PC-9 (cell line): ENCODE results near the gene UBASH3A. TPM values are rescaled to one million over a fixed set of nuclear protein-coding genes. Genes with fewer than 3 reads are reported as not detected.

Experiments used
- BruUV-seq: library from RNA; stranded (reverse); fragments of 400-500 nt; replicated peaks from 2 replicates; lab custom pipeline; 2021; lab: Mats Ljungman, UMichigan
- CTCF ChIA-PET: fragments of 300-600 bp; sonication (Branson Sonifier 250); formaldehyde crosslinking; loops from one replicate; lab custom pipeline; 2022; ENCODE audit warnings: antibody characterized with exemption; lab: Charles Lee
- POLR2A ChIA-PET: fragments of 300-600 bp; sonication (Branson Sonifier 250); formaldehyde crosslinking; loops from one replicate; lab custom pipeline; 2022; ENCODE audit warnings: antibody characterized with exemption; ENCODE audit not compliant: unreplicated experiment; lab: Charles Lee
- DNase-seq, 2 experiments: peaks; one replicate each; pipeline versions ENCODE4 v3.0.0 to v3.0.0-alpha.2; 2015 to 2022; ENCODE audit warnings: mixed read lengths in 1 of 2
- H2AFZ ChIP-seq: fragments of 200-600 bp; sonication (generic); 2 replicates; pipeline ENCODE4 v1.8.1; 2017; ENCODE audit warnings: antibody characterized with exemption
- H3F3A ChIP-seq: fragments of 200-600 bp; sonication (generic); 2 replicates; pipeline ENCODE4 v1.8.1; 2017; ENCODE audit warnings: antibody characterized with exemption, mild to moderate bottlenecking, low read depth; ENCODE audit not compliant: insufficient read depth
- H3K27ac ChIP-seq: fragments of 200-600 bp; sonication (generic); 2 replicates; pipeline ENCODE4 v1.6.1; 2016; ENCODE audit warnings: mixed run types
- H3K27me3 ChIP-seq: fragments of 200-600 bp; sonication (generic); 2 replicates; pipeline ENCODE4 v1.6.1; 2016; ENCODE audit warnings: low read depth, mixed run types; ENCODE audit not compliant: insufficient read depth
- H3K36me3 ChIP-seq: fragments of 200-600 bp; sonication (generic); 2 replicates; pipeline ENCODE4 v1.6.1; 2016; ENCODE audit warnings: low read depth, mixed run types
- H3K4me1 ChIP-seq: fragments of 200-600 bp; sonication (generic); replicated peaks from 2 replicates; pipeline ENCODE4 v1.6.1; 2016; ENCODE audit warnings: mixed run types; ENCODE audit not compliant: insufficient read depth
- H3K4me2 ChIP-seq: fragments of 200-600 bp; sonication (generic); 2 replicates; pipeline ENCODE4 v1.6.1; 2017; ENCODE audit warnings: mixed run types
- H3K4me3 ChIP-seq: fragments of 200-600 bp; sonication (generic); 2 replicates; pipeline ENCODE4 v1.6.1; 2016; ENCODE audit warnings: mixed run types
- H3K79me2 ChIP-seq: fragments of 200-600 bp; sonication (generic); 2 replicates; pipeline ENCODE4 v1.6.1; 2017; ENCODE audit warnings: low read depth, mixed run types
- H3K9me2 ChIP-seq: fragments of 200-600 bp; sonication (generic); 2 replicates; pipeline ENCODE4 v1.8.1; 2017; ENCODE audit warnings: mild to moderate bottlenecking; ENCODE audit not compliant: insufficient read depth
- H3K9me3 ChIP-seq: fragments of 200-600 bp; sonication (generic); 2 replicates; pipeline ENCODE4 v1.8.1; 2016; ENCODE audit warnings: low read depth; ENCODE audit not compliant: insufficient read depth
- H4K20me1 ChIP-seq: fragments of 200-600 bp; sonication (generic); 2 replicates; pipeline ENCODE4 v1.8.1; 2017; ENCODE audit not compliant: insufficient read depth
- CTCF ChIP-seq: fragments of 200-600 bp; sonication (generic); conservative IDR thresholded peaks from 2 replicates; pipeline ENCODE4 v1.6.1; 2017; ENCODE audit warnings: mixed run types, antibody characterized with exemption, mild to moderate bottlenecking, moderate library complexity
- EZH2 ChIP-seq: fragments of 200-600 bp; sonication (generic); IDR thresholded peaks from 2 replicates; pipeline ENCODE4 v1.8.0; 2017; ENCODE audit warnings: antibody characterized with exemption, low read depth
- intact Hi-C: fragments of 100-400 bp; cut with micrococcal nuclease; formaldehyde crosslinking; loops from one replicate; pipeline ENCODE4 v1.10.0; 2022; ENCODE audit not compliant: unreplicated experiment
- total RNA-seq: library from RNA; stranded (reverse); gene quantifications from 2 replicates; pipeline ENCODE4 v1.2.3, GENCODE V29; 2021

Gene UBASH3A
- total RNA-seq, 1 experiment from 2014 or later: not detected

GRCh38 chr21:42472521-42472920 lies 68.8 kb downstream of the UBASH3A start:
- Histone ChIP-seq H3K27me3 (no peaks in the 10 kb centered on the region), H3K9me2 (no peaks in the 10 kb centered on the region), H3K4me3 (no peak overlapping the region), H3F3A (peaks cover 41% of the 10 kb centered on the region), H3K4me1 (peaks cover 49% of the 10 kb centered on the region), H3K4me2 (no peak overlapping the region), H3K36me3 (no peaks in the 10 kb centered on the region), H3K79me2 (no peaks in the 10 kb centered on the region), H3K27ac (no peak overlapping the region), H3K9me3 (no peaks in the 10 kb centered on the region), H2AFZ (no peak overlapping the region), H4K20me1 (no peaks in the 10 kb centered on the region)
- TF ChIP-seq CTCF (no peak), EZH2 (no peak)
- no peak for DNase-seq
- POLR2A ChIA-PET: no interaction called here
- intact Hi-C loops: no loop called here
- CTCF ChIA-PET: no interaction called here
- no TSS peak for BruUV-seq

GRCh38 chr21:42473498-42474042 lies 69.9 kb downstream of the UBASH3A start:
- Histone ChIP-seq H3F3A (peaks cover 31% of the 10 kb centered on the region), H4K20me1 (no peaks in the 10 kb centered on the region), H3K4me3 (no peak overlapping the region), H3K9me2 (no peaks in the 10 kb centered on the region), H2AFZ (no peak overlapping the region), H3K4me2 (peak overlapping the region; percentile 69), H3K36me3 (no peaks in the 10 kb centered on the region), H3K4me1 (peaks cover 38% of the 10 kb centered on the region), H3K27me3 (no peaks in the 10 kb centered on the region), H3K9me3 (no peaks in the 10 kb centered on the region), H3K27ac (peak overlapping the region; percentile 79), H3K79me2 (no peaks in the 10 kb centered on the region)
- POLR2A ChIA-PET: interaction anchor here (0.9 kb wide), 1 partner anchor 23 kb away, joined by 4 read pairs; no protein-coding TSS in a partner anchor
- CTCF ChIA-PET: no interaction called here
- intact Hi-C loops: loop anchor here (2.0 kb wide), 2 partner anchors 23 to 45 kb away; partner anchors contain the start of gene RSPH1
- no TSS peak for BruUV-seq
- TF ChIP-seq CTCF (no peak), EZH2 (no peak)
- DNase-seq: no peak

- H3K9me2 ChIP-seq: no peaks in the 10 kb centered on the region
Measured at GRCh38 chr21:42474043-42474831, 70.5 kb downstream of the UBASH3A start.

More at GRCh38 chr21:42474043-42474831, 70.5 kb downstream of the UBASH3A start:
- H3K36me3 ChIP-seq: no peaks in the 10 kb centered on the region
- no peaks in the 10 kb centered on the region for H3K79me2 ChIP-seq
- H3F3A ChIP-seq: peaks cover 25% of the 10 kb centered on the region
- H3K4me1 ChIP-seq: peaks cover 32% of the 10 kb centered on the region
- ChIA-PET CTCF (no interaction called here), POLR2A (interaction anchor here (0.9 kb wide), 1 partner anchor 23 kb away, joined by 4 read pairs; no protein-coding TSS in a partner anchor)
- no peaks in the 10 kb centered on the region for H3K27me3 ChIP-seq
- 0 out of 2 replicates have a peak overlapping the region, but pooled peaks have one; percentile 4 for H2AFZ ChIP-seq
- H3K9me3 ChIP-seq: no peaks in the 10 kb centered on the region
- no peak overlapping the region for H3K4me3 ChIP-seq
- peak overlapping the region; percentile 69 for H3K4me2 ChIP-seq
- peak; percentile 82 to 95 for DNase-seq
- intact Hi-C loops: loop anchor here (2.0 kb wide), 2 partner anchors 23 to 45 kb away; partner anchors contain the start of gene RSPH1
- peak overlapping the region; percentile 79 for H3K27ac ChIP-seq
- TF ChIP-seq CTCF: no peak
- no peak for TF ChIP-seq EZH2
- no peaks in the 10 kb centered on the region for H4K20me1 ChIP-seq
- no TSS peak for BruUV-seq
